H1 (cell line): Measurements from ENCODE around the gene MATN1. TPM values are rescaled to one million over a fixed set of nuclear protein-coding genes. Genes with fewer than 3 reads are reported as not detected.

ENCODE experiments used
- CTCF ChIA-PET: fragments of 300-600 bp; sonication (Branson Sonifier 250); formaldehyde crosslinking; loops from one replicate; lab custom pipeline; 2021; ENCODE audit not compliant: partially characterized antibody; lab: Charles Lee
- POLR2A ChIA-PET: fragments of 300-600 bp; sonication (Branson Sonifier 250); formaldehyde crosslinking; loops from one replicate; lab custom pipeline; 2021; ENCODE audit warnings: inconsistent platforms; ENCODE audit not compliant: partially characterized antibody; lab: Charles Lee
- DNase-seq, 2 experiments: peaks; one replicate each; pipeline versions ENCODE4 v3.0.0 to v3.0.0-alpha.2; 2010 to 2022; ENCODE audit warnings: low spot score in 2 of 2, low read depth in 1 of 2, mixed read lengths in 1 of 2
- FAIRE-seq: peaks from 2 replicates; lab custom pipeline; 2011; peaks lifted over from hg19 to GRCh38; lab: Jason Lieb, UNC
- H2AFZ ChIP-seq: 2 replicates; pipeline ENCODE4 v1.8.1; 2012; ENCODE audit warnings: low read length, inconsistent platforms
- H2AK5ac ChIP-seq: 2 replicates; pipeline ENCODE4 v1.6.1; 2013; ENCODE audit warnings: low read depth, low read length
- H2BK120ac ChIP-seq: replicated peaks from 2 replicates; pipeline ENCODE3; 2013; ENCODE audit warnings: low read depth, low read length, inconsistent platforms
- H2BK12ac ChIP-seq: 2 replicates; pipeline ENCODE4 v1.6.1; 2013; ENCODE audit warnings: low read depth, low read length
- H2BK15ac ChIP-seq: 2 replicates; pipeline ENCODE4 v1.6.1; 2013; ENCODE audit warnings: low read length
- H2BK20ac ChIP-seq: 2 replicates; pipeline ENCODE4 v1.6.1; 2013; ENCODE audit warnings: low read length
- H2BK5ac ChIP-seq: 2 replicates; pipeline ENCODE4 v1.6.1; 2013; ENCODE audit warnings: low read depth, low read length
- H3K14ac ChIP-seq: 2 replicates; pipeline ENCODE4 v1.6.1; 2013; ENCODE audit warnings: inconsistent platforms; ENCODE audit not compliant: insufficient read length
- H3K18ac ChIP-seq: 2 replicates; pipeline ENCODE4 v1.6.1; 2013; ENCODE audit warnings: low read length; ENCODE audit errors: extremely low read depth
- H3K23ac ChIP-seq: 2 replicates; pipeline ENCODE4 v1.6.1; 2013; ENCODE audit warnings: inconsistent platforms; ENCODE audit not compliant: insufficient read length
- H3K23me2 ChIP-seq: 2 replicates; pipeline ENCODE4 v1.6.1; 2013; ENCODE audit warnings: low read depth, low read length
- H3K27ac ChIP-seq: 2 replicates; pipeline ENCODE4 v1.6.1; 2011; ENCODE audit warnings: low read depth, low read length, inconsistent platforms
- H3K27me3 ChIP-seq, 4 experiments: replicated peaks in 1 of 4; 1 replicate in 1 of 4; 2 replicates in 3 of 4; pipeline versions ENCODE4 v1.6.1 to v1.8.1; 2011 to 2013; ENCODE audit warnings: low read length in 3 of 4, mild to moderate bottlenecking in 3 of 4, inconsistent platforms in 2 of 4, mixed read lengths in 2 of 4, moderate library complexity in 1 of 4; ENCODE audit not compliant: control insufficient read depth in 3 of 4, insufficient read depth in 3 of 4; ENCODE audit errors: extremely low read depth in 1 of 4
- H3K36me3 ChIP-seq, 4 experiments: 2 replicates each; pipeline versions ENCODE4 v1.6.1 to v1.8.1; 2011 to 2013; ENCODE audit warnings: mild to moderate bottlenecking in 4 of 4, low read length in 3 of 4, moderate library complexity in 2 of 4, control low read depth in 1 of 4, inconsistent platforms in 1 of 4; ENCODE audit not compliant: insufficient read depth in 4 of 4, control insufficient read depth in 2 of 4
- H3K4ac ChIP-seq: replicated peaks from 2 replicates; pipeline ENCODE3; 2013; ENCODE audit warnings: low read length, low read depth, mixed read lengths, inconsistent platforms; ENCODE audit not compliant: insufficient read length
- H3K4me1 ChIP-seq, 4 experiments: replicated peaks in 1 of 4; 1 replicate in 1 of 4; 2 replicates in 3 of 4; pipeline versions ENCODE4 v1.6.1 to v1.8.1; 2011 to 2013; ENCODE audit warnings: low read length in 3 of 4, inconsistent platforms in 2 of 4, mixed read lengths in 1 of 4; ENCODE audit not compliant: insufficient read depth in 4 of 4, control insufficient read depth in 3 of 4
- H3K4me2 ChIP-seq, 2 experiments: 2 replicates each; pipeline versions ENCODE4 v1.6.1 to v1.8.1; 2011 to 2013; ENCODE audit warnings: low read depth in 2 of 2, low read length in 2 of 2, control low read depth in 1 of 2, inconsistent platforms in 1 of 2, mild to moderate bottlenecking in 1 of 2; ENCODE audit not compliant: insufficient read depth in 1 of 2
- H3K4me3 ChIP-seq, 4 experiments: fragments of 200-600, 300-600 bp in 1 of 4; sonication (generic), shearing (Covaris generic), sonication (Bioruptor Twin) in 1 of 4; 2 replicates each; pipeline versions ENCODE4 v1.5.1 to v1.8.1; 2011 to 2016; ENCODE audit warnings: low read length in 4 of 4, low read depth in 3 of 4, control low read depth in 2 of 4, inconsistent platforms in 2 of 4, mild to moderate bottlenecking in 2 of 4, mixed read lengths in 1 of 4, moderate library complexity in 1 of 4; ENCODE audit not compliant: insufficient read depth in 2 of 4; ENCODE audit errors: extremely low read depth in 1 of 4
- H3K56ac ChIP-seq: replicated peaks from 2 replicates; pipeline ENCODE3; 2013; ENCODE audit warnings: low read depth, mild to moderate bottlenecking, mixed read lengths, low read length, inconsistent platforms; ENCODE audit not compliant: insufficient read length
- H3K79me1 ChIP-seq: 2 replicates; pipeline ENCODE4 v1.6.1; 2013; ENCODE audit warnings: low read depth, low read length, control low read depth
- H3K79me2 ChIP-seq, 2 experiments: 2 replicates each; pipeline versions ENCODE4 v1.6.1 to v1.8.1; 2012 to 2013; ENCODE audit warnings: low read length in 2 of 2, mild to moderate bottlenecking in 2 of 2, inconsistent platforms in 1 of 2; ENCODE audit not compliant: insufficient read depth in 2 of 2, control insufficient read depth in 1 of 2
- H3K9ac ChIP-seq, 4 experiments: replicated peaks in 1 of 4; 1 replicate in 1 of 4; 2 replicates in 3 of 4; pipeline versions ENCODE4 v1.6.1 to v1.8.1; 2011 to 2013; ENCODE audit warnings: low read depth in 3 of 4, low read length in 3 of 4, control low read depth in 2 of 4, mild to moderate bottlenecking in 2 of 4, moderate library complexity in 2 of 4, inconsistent platforms in 1 of 4; ENCODE audit errors: extremely low read depth in 1 of 4
- H3K9me3 ChIP-seq, 2 experiments: 2 replicates each; pipeline versions ENCODE4 v1.6.1 to v1.8.1; 2012 to 2013; ENCODE audit warnings: mild to moderate bottlenecking in 2 of 2, moderate library complexity in 2 of 2, control low read depth in 1 of 2, inconsistent platforms in 1 of 2, low read depth in 1 of 2, low read length in 1 of 2, mixed read lengths in 1 of 2; ENCODE audit not compliant: insufficient read depth in 2 of 2
- H4K20me1 ChIP-seq, 2 experiments: replicated peaks in 1 of 2; 2 replicates each; pipeline versions ENCODE3 to v1.8.1; 2011 to 2013; ENCODE audit warnings: inconsistent platforms in 2 of 2, low read length in 2 of 2, mild to moderate bottlenecking in 1 of 2; ENCODE audit not compliant: insufficient read depth in 2 of 2, control insufficient read depth in 1 of 2
- H4K5ac ChIP-seq: 2 replicates; pipeline ENCODE4 v1.6.1; 2013; ENCODE audit warnings: low read length, low read depth, mixed read lengths, inconsistent platforms; ENCODE audit not compliant: insufficient read length
- H4K8ac ChIP-seq: 2 replicates; pipeline ENCODE4 v1.8.0; 2013; ENCODE audit warnings: mild to moderate bottlenecking, moderate library complexity, low read length, inconsistent platforms; ENCODE audit not compliant: insufficient read depth; ENCODE audit errors: extremely low read depth
- H4K91ac ChIP-seq: replicated peaks from 2 replicates; pipeline ENCODE3; 2013; ENCODE audit warnings: low read length, mixed read lengths, inconsistent platforms; ENCODE audit not compliant: insufficient read length
- ATF2 ChIP-seq: IDR thresholded peaks from 2 replicates; pipeline ENCODE4 v1.6.1; 2012; ENCODE audit warnings: low read length, inconsistent platforms
- RXRA ChIP-seq: IDR thresholded peaks from 2 replicates; pipeline ENCODE4 v1.6.1; 2011; ENCODE audit warnings: low read depth, mild to moderate bottlenecking, low read length, moderate library complexity; ENCODE audit not compliant: insufficient read depth
- SIN3A ChIP-seq, 2 experiments: IDR thresholded peaks in 1 of 2; conservative IDR thresholded peaks in 1 of 2; 2 replicates each; pipeline ENCODE4 v1.6.1; 2011 to 2012; ENCODE audit warnings: low read length in 2 of 2, improper control_type of control experiment in 1 of 2, low read depth in 1 of 2, mild to moderate bottlenecking in 1 of 2
- SP1 ChIP-seq: IDR thresholded peaks from 2 replicates; pipeline ENCODE4 v1.6.1; 2011; ENCODE audit warnings: low read depth, low read length
- SP4 ChIP-seq: IDR thresholded peaks from 2 replicates; pipeline ENCODE4 v1.6.1; 2012; ENCODE audit warnings: low read length, inconsistent platforms
- TAF7 ChIP-seq: optimal IDR thresholded peaks from 2 replicates; pipeline ENCODE3; 2011; ENCODE audit warnings: low read depth, mild to moderate bottlenecking, inconsistent platforms, low read length, moderate library complexity, borderline replicate concordance
- ZNF274 ChIP-seq: IDR thresholded peaks from 2 replicates; pipeline ENCODE4 v1.7.0; 2012; ENCODE audit warnings: low read length, borderline replicate concordance; ENCODE audit errors: extremely low read depth
- WGBS, 2 experiments: shearing (Covaris generic) in 1 of 2; methylation state at CpG; one replicate each; pipeline versions ENCODE4 v1.1.6 to v1.1.7; 2013 to 2015; ENCODE audit warnings: low lambda C conversion rate in 2 of 2, mixed read lengths in 2 of 2, inconsistent platforms in 1 of 2, low coverage in 1 of 2, missing lambda C conversion rate in 1 of 2; ENCODE audit not compliant: insufficient replicate concordance in 2 of 2, insufficient coverage in 1 of 2, insufficient read length in 1 of 2; ENCODE audit errors: extremely low coverage in 1 of 2, missing lambda C conversion rate in 1 of 2; 5-methylcytosine and 5-hydroxymethylcytosine counted together
- polyA plus RNA-seq, 7 experiments: library from polyadenylated mRNA; depleted of rRNA in 3 of 7; stranded (reverse) in 5 of 7; unstranded in 2 of 7; fragments of >200 nt in 5 of 7; fragments of 200-250 nt in 2 of 7; gene quantifications; 1 replicate in 5 of 7; 2 replicates in 1 of 7; 4 replicates in 1 of 7; pipeline versions ENCODE4 v1.2.1 to v1.2.3, GENCODE V29; 2011 to 2013; ENCODE audit warnings: missing spikeins in 2 of 7, mixed read lengths in 2 of 7
- total RNA-seq: library from RNA; stranded (reverse); fragmentation: NEBNext Ultra II Directional; extraction: Animal tissue kit (Norgen Biotek cat#: 25700); gene quantifications from 2 replicates; pipeline ENCODE4 v1.2.1, GENCODE V29; 2021
- TF ChIP-seq, protein P1 (sequence below): IDR thresholded peaks from 2 replicates; pipeline ENCODE4 v1.6.1; 2011; ENCODE audit warnings: low read length, improper control_type of control experiment

Gene MATN1
- total and polyA plus RNA-seq, 2 of the 8 experiments (the other 6 are each of a cell fraction or from before 2014, with no cell fraction given), result 0.12 to 0.28 TPM

GRCh38 chr1:30768830-30769718 lies 45.7 kb upstream of the MATN1 start:
- no peak for DNase-seq
- H2AFZ ChIP-seq, result no peak overlapping the region
- no peak overlapping the region for H3K18ac ChIP-seq
- H3K23me2 ChIP-seq, result no peaks in the 10 kb centered on the region
- no peak overlapping the region for H3K4me3 ChIP-seq
- H3K27me3 ChIP-seq, result no peaks in the 10 kb centered on the region
- no peak overlapping the region for H2BK120ac ChIP-seq
- H3K36me3 ChIP-seq, result no peaks in the 10 kb centered on the region
- H2BK12ac ChIP-seq, result no peak overlapping the region
- no peaks in the 10 kb centered on the region for H3K9me3 ChIP-seq
- no peaks in the 10 kb centered on the region for H3K79me1 ChIP-seq
- no peak overlapping the region for H2AK5ac ChIP-seq
- no peaks in the 10 kb centered on the region for H3K79me2 ChIP-seq
- H4K5ac ChIP-seq, result no peak overlapping the region
- H3K23ac ChIP-seq, result no peak overlapping the region
- H4K91ac ChIP-seq, result no peak overlapping the region
- H3K27ac ChIP-seq, result no peak overlapping the region
- WGBS, 2 experiments, result 86% methylated on average over 20 of the region's 20 CpGs; no CpG with 5 or more reads in 1 of the 2 experiments
- no peak overlapping the region for H3K14ac ChIP-seq
- H3K56ac ChIP-seq, result no peak overlapping the region
- no peak for TF ChIP-seq RXRA
- no peak for TF ChIP-seq TAF7
- TF ChIP-seq, protein P1, sequence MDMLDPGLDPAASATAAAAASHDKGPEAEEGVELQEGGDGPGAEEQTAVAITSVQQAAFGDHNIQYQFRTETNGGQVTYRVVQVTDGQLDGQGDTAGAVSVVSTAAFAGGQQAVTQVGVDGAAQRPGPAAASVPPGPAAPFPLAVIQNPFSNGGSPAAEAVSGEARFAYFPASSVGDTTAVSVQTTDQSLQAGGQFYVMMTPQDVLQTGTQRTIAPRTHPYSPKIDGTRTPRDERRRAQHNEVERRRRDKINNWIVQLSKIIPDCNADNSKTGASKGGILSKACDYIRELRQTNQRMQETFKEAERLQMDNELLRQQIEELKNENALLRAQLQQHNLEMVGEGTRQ, result no peak
- no peak for TF ChIP-seq SP4
- TF ChIP-seq ZNF274, result no peak
- no peak for TF ChIP-seq SIN3A (conservative IDR thresholded peaks at IDR 0.05 in 1 of 2, IDR thresholded peaks at IDR 0.05 in 1 of 2; ENCODE audit: low read depth in 1 of 2, low read length in 2 of 2)
- no peak for TF ChIP-seq ATF2
- no peak for TF ChIP-seq SP1
- H3K9ac ChIP-seq, result no peak overlapping the region
- no peak overlapping the region for H3K4me2 ChIP-seq
- ChIA-PET POLR2A (no interaction called here), CTCF (interaction anchor here (0.9 to 51.2 kb wide), 5 partner anchors 10 to 142 kb away, joined by 3 to 1640 read pairs (median 10); partner anchors contain the start of genes LAPTM5 and MATN1)
- no peak overlapping the region for H2BK5ac ChIP-seq
- FAIRE-seq, result no peak
- H2BK20ac ChIP-seq, result no peak overlapping the region
- H3K4me1 ChIP-seq, result no peaks in the 10 kb centered on the region; a peak in 1 of 7 replicates
- H3K4ac ChIP-seq, result no peak overlapping the region
- H4K20me1 ChIP-seq, result no peaks in the 10 kb centered on the region
- H2BK15ac ChIP-seq, result no peak overlapping the region
- no peak overlapping the region; the same call in 1 of the 2 replicates for H4K8ac ChIP-seq
